ENCODE measurements around the gene NOTUM. TPM values are rescaled to one million over a fixed set of nuclear protein-coding genes. Genes with fewer than 3 reads are reported as not detected.

The NOTUM gene
- total RNA-seq, 2 experiments from 2014 or later, result 0.88 to 4.4 TPM

GRCh38 chr17:82004517-82005455 lies 43.8 kb upstream of the NOTUM start:
- POLR2A ChIA-PET, result no interaction called here

GRCh38 chr17:82003411-82004381 lies 42.7 kb upstream of the NOTUM start:
- BruUV-seq (replicated peaks), result no TSS peak
- TF ChIP-seq CTCF (conservative IDR thresholded peaks at IDR 0.05; ENCODE audit: low read length), result no peak
- no peak for TF ChIP-seq EZH2phosphoT487 (IDR thresholded peaks at IDR 0.05; ENCODE audit: borderline replicate concordance, low read depth, low read length)
- no peaks in the 10 kb centered on the region for H3K36me3 ChIP-seq (ENCODE audit: insufficient read depth, low read length)
- H3K27ac ChIP-seq (ENCODE audit: low read depth, low read length, poor library complexity, severe bottlenecking), result no peak overlapping the region
- ChIA-PET CTCF (ENCODE audit: unreplicated experiment) (interaction anchor here (0.6 kb wide), 1 partner anchor 8 kb away, joined by 4 read pairs; no protein-coding TSS in a partner anchor), POLR2A (interaction anchor here (0.6 kb wide), 2 partner anchors 54 to 61 kb away, joined by 3 to 4 read pairs; no protein-coding TSS in a partner anchor)
- H4K20me1 ChIP-seq (ENCODE audit: insufficient read depth, low read length), result no peaks in the 10 kb centered on the region
- H3K4me1 ChIP-seq (ENCODE audit: insufficient read depth, low read length, poor library complexity, severe bottlenecking), result no peaks in the 10 kb centered on the region
- no peak overlapping the region for H2AFZ ChIP-seq (ENCODE audit: low read length)
- H3K79me2 ChIP-seq (ENCODE audit: insufficient read depth, low read depth, low read length), result no peaks in the 10 kb centered on the region
- intact Hi-C loops (cut with micrococcal nuclease; ENCODE audit: unreplicated experiment), result no loop called here
- H3K4me2 ChIP-seq (ENCODE audit: low read length), result no peak overlapping the region
- H3K9me2 ChIP-seq (ENCODE audit: insufficient read depth, low read length), result no peaks in the 10 kb centered on the region
- no peak for DNase-seq (ENCODE audit: low spot score)
- no peaks in the 10 kb centered on the region for H3K9me3 ChIP-seq (ENCODE audit: low read length)
- H3K4me3 ChIP-seq (ENCODE audit: low read depth, low read length, poor library complexity, severe bottlenecking), result no peak overlapping the region

More at GRCh38 chr17:82004517-82005455, 43.8 kb upstream of the NOTUM start:
- Histone ChIP-seq H3K4me3 (ENCODE audit: low read depth, low read length, poor library complexity, severe bottlenecking) (no peak overlapping the region), H3K27ac (ENCODE audit: low read depth, low read length, poor library complexity, severe bottlenecking) (no peak overlapping the region), H3K79me2 (ENCODE audit: insufficient read depth, low read depth, low read length) (no peaks in the 10 kb centered on the region), H3K4me2 (ENCODE audit: low read length) (no peak overlapping the region), H4K20me1 (ENCODE audit: insufficient read depth, low read length) (no peaks in the 10 kb centered on the region), H3K4me1 (ENCODE audit: insufficient read depth, low read length, poor library complexity, severe bottlenecking) (no peaks in the 10 kb centered on the region), H3K9me3 (ENCODE audit: low read length) (no peaks in the 10 kb centered on the region), H2AFZ (ENCODE audit: low read length) (no peak overlapping the region), H3K9me2 (ENCODE audit: insufficient read depth, low read length) (no peaks in the 10 kb centered on the region), H3K36me3 (ENCODE audit: insufficient read depth, low read length) (no peaks in the 10 kb centered on the region)
- intact Hi-C loops (cut with micrococcal nuclease; ENCODE audit: unreplicated experiment), result no loop called here
- TF ChIP-seq CTCF (conservative IDR thresholded peaks at IDR 0.05; ENCODE audit: low read length) (no peak), EZH2phosphoT487 (IDR thresholded peaks at IDR 0.05; ENCODE audit: borderline replicate concordance, low read depth, low read length) (no peak)
- BruUV-seq (replicated peaks), result no TSS peak
- CTCF ChIA-PET (ENCODE audit: unreplicated experiment), result interaction anchor here (0.6 kb wide), 1 partner anchor 9 kb away, joined by 4 read pairs; no protein-coding TSS in a partner anchor
- no peak for DNase-seq (ENCODE audit: low spot score)
